GM13976 (cell line): ENCODE measurements around the gene MZT2B.
A peak's percentile ranks its signal among the peaks of the same experiment; 100 is the strongest.
"Not testable (repeated sequence)": the region's sequence is repeated elsewhere in the genome, so short reads cannot be mapped to it uniquely, and the experiment has no call there.

Source experiments
- DNase-seq: peaks from one replicate; pipeline ENCODE4 v3.0.0; 2012; ENCODE audit warnings: low spot score
- in situ Hi-C: fragments of 300-500 bp; cut with MboI; formaldehyde crosslinking; loops from one replicate; pipeline ENCODE4 v1.12.0; 2022; ENCODE audit warnings: low sequenced_read_pairs, mixed read lengths, inconsistent platforms; ENCODE audit not compliant: unreplicated experiment
- TF ChIP-seq, protein P1 (sequence below): IDR thresholded peaks from 2 replicates; pipeline ENCODE4 v1.5.1; 2012; ENCODE audit warnings: borderline replicate concordance, mild to moderate bottlenecking; ENCODE audit not compliant: insufficient read depth; ENCODE audit errors: extremely low read depth, missing control alignments, control extremely low read depth

The MZT2B gene, protein sequence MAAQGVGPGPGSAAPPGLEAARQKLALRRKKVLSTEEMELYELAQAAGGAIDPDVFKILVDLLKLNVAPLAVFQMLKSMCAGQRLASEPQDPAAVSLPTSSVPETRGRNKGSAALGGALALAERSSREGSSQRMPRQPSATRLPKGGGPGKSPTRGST

DNA sequence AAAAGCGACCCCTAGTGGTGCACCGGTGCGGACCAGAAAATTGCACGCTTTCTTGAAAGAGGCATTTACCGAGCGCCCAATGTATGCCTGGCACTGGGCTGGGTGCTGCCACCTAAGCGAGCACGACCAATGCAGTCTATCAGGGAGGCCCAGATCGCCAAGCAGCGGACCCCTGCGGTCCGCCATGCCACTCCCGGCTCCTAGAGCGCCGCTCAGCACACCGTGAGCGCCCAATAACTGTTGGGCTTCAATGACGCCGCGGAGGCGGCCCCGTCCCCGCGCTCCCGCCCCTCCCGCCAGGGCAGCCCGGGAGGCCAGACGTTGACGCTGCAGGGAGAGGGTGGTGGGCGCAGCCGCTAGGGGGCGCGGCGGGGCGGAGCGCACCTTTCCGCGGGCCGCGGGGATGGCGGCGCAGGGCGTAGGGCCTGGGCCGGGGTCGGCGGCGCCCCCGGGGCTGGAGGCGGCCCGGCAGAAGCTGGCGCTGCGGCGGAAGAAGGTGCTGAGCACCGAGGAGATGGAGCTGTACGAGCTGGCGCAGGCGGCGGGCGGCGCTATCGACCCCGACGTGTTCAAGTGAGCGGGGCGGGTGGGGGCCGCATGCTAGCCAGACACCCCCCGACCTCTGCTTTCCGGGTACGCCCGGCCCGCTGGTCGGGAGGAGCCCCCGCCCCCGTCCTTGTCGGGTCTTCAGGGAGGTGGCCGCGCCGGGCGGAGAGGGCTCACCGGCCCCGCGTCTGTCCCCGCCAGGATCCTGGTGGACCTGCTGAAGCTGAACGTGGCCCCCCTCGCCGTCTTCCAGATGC is at the start of gene MZT2B:
MZT2B (plus strand) TSS at position 383 of the 803 bp plus-strand sequence; CDS start at position 404, 21 bp downstream.
- TF ChIP-seq, protein P1, sequence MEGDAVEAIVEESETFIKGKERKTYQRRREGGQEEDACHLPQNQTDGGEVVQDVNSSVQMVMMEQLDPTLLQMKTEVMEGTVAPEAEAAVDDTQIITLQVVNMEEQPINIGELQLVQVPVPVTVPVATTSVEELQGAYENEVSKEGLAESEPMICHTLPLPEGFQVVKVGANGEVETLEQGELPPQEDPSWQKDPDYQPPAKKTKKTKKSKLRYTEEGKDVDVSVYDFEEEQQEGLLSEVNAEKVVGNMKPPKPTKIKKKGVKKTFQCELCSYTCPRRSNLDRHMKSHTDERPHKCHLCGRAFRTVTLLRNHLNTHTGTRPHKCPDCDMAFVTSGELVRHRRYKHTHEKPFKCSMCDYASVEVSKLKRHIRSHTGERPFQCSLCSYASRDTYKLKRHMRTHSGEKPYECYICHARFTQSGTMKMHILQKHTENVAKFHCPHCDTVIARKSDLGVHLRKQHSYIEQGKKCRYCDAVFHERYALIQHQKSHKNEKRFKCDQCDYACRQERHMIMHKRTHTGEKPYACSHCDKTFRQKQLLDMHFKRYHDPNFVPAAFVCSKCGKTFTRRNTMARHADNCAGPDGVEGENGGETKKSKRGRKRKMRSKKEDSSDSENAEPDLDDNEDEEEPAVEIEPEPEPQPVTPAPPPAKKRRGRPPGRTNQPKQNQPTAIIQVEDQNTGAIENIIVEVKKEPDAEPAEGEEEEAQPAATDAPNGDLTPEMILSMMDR = peak; percentile 93
- in situ Hi-C loops = loop anchor here (25.0 kb wide), 1 partner anchor 155 kb away; the partner anchor contains the start of gene IMP4
- peak; percentile 93 for DNase-seq

DNA sequence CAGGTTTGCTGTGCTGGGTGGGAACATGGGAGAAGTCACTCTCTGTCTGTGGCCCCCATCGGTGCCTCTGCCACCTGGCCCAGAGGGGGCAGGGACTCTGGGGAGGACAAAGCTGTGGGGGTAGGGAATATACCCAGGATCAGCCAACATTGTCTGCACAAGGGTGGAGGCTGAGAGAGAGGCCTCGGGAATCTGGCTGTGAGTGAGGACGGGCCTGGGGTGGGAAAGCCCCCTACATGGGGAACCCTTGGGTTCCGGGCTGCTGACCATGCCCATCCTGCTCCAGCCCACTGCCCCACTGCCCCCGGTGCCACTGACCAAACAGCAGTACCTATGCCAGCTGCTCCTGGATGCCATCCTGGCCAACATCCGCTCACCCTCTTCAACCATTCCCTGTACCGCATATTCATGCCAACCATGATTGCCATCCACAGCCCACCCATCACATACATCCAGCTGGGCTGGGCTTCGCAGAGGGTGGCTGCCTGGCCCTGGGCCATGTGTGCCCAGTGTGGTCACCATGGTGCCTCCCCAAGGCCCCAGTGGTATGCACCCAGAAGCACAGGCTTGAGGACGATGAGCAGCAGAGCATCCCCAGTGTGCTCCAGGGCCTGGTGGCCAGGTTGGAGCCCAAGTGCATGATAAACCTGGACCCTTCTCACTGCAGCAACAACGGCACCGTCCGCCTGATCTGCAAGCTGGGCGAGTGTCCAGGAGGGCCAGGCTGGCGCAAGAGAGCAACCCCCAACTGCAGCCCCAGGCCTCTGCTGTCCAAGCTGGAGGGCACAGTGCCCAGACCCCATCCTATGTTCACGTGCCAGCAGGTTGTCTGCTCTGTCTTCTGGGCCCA is 46.1 kb upstream of the MZT2B start:
- in situ Hi-C loops = no loop called here
- TF ChIP-seq, protein P1 = no peak
- DNase-seq = no peak

DNA sequence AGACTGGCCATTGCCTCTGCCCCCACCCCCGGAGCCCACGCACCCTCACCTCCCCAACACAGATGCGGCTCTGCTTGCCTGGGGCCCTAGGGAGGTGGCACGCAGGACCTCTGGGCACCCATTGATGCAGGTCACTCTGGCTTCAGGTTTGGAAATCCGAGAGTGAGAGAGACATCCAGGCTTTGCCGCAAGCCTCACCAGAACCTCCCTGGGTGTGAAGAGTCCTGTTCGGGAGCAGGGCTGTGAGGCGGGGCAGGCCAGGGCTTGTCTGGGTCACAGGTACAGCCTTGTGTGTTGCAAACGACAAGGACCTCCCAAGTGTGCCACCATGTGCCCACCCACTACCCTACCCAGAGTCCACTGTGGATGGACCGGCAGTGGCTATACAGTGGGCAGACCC is 45.5 kb upstream of the MZT2B start:
- DNase-seq, in situ Hi-C loops: not testable (repeated sequence)

DNA sequence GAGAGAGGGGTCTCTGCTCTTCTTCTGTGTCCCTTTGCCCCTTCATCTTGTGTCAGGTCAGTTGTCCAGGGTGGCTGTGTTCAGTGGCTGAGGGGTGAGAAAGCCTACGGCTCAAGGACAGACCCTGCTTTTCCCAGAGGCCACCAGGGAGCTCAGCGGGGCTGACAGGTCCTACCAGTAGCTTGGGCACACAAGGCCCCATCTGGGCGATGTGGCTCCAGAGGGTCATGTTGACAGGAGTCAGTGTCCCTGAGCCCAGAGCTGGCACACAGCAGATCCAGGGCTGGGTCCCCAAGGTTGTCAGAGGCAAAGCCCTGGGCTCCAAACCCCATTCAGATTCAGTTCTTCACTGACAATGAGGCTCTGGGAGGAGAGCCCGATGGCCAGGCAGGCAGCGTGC is 44.9 kb upstream of the MZT2B start:
- in situ Hi-C loops, DNase-seq: not testable (repeated sequence)

DNA sequence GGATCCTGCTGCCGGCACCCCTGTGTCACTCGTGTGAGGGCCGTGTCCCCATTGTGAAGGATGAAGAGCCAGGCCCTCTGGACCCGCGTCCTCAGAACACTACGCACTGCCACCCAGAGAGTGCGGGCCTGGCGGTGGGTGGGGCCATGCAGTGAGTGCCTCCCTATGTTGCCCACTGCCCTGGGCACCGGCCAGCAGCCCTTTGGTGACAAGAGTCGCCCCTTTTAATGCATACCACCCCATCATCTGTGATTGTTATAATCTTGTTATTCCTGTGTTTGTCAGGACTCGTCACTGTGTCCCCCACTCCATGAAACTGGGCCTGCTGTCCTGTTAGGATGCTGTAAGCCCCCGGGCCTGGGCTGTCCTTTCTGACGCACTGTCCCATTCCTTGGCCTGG is 43.7 kb upstream of the MZT2B start:
- DNase-seq, in situ Hi-C loops: not testable (repeated sequence)

DNA sequence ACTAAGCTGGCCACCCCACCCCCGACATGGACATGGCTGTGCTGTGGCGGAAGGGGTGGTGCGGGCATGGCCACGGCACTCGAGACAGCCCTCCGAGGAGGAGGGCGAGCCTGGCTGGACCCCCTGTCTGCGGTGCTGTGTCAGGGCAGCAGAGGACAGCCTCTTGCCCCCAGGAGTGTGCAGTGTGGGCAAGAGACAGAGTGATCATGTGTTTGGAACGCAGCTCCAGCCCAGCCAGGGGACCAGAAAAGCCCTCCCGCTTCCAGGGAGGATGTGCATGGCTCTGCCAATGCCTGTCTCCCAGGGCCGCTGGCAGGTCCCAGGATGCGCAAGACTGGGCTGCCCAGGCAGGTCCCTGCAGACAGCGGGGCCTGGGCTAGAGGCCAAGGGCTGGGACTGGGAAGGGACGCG is 43.2 kb upstream of the MZT2B start:
- in situ Hi-C loops, DNase-seq: not testable (repeated sequence)

DNA sequence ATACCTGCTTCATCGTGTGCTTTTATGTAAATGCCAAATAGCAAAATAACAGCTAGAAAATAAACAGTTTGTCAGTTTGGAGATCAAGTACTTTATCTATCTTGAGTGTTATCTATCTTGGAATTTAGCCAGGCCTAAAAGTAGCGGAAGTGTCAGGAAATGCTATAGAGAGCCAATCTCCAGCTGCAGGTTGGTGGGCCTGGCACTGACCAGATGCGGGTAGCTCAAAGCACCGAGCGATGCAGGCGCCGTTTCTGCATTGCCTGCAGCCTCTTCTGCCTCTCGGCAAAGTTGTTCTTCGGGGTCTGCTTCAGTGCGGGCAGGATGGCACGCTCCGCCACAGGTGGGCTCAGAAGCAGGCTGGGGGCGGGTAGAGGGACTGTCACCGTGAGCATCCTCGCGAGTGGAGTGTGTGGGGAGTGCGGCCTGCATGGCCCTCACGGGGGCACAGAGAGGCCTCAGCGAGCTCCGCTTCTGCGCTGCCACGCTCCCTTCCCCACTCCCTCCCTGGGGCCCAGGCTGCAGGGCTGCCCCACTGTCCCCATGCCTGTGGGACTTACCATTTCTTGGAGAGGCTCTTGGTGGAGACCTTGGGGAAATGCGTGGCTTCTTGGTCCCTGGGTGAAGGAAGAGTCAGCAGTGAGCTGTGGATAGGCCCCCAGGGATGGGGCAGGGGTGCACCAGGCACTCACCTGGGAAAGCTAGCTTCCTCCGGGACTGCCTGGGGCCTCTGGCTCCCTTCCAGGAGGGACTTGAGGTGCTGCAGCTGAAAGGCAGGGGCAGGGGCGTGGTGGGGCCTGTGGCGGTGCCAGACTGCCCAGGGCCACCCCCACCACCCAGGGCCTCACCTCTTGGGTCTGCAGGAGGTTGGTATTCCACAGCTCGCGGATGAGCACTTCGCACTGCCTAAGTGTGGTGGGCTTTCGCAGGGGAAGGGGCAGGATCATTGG is 42.5 kb upstream of the MZT2B start:
- in situ Hi-C loops, DNase-seq: not testable (repeated sequence)

DNA sequence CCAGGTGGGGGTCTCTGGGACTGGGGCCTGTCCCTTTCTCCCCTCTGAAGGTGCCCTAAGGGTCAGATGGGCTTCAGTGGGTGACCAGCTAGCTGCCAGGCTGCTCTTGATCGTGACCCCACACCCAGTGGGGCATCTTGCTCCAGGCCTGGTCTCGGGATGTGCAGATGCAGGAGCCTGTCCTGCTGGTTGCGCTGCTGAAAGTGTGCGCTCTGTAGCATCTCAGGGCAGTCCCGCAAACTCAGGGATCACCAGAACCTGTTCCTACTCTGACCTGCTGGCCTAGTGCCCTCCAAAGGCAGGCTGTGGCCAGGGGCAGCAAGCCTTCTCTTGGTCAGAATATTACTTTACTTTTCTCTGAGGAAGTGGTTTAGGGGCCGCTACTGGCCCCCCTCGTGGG is 41.5 kb upstream of the MZT2B start:
- DNase-seq, in situ Hi-C loops: not testable (repeated sequence)

DNA sequence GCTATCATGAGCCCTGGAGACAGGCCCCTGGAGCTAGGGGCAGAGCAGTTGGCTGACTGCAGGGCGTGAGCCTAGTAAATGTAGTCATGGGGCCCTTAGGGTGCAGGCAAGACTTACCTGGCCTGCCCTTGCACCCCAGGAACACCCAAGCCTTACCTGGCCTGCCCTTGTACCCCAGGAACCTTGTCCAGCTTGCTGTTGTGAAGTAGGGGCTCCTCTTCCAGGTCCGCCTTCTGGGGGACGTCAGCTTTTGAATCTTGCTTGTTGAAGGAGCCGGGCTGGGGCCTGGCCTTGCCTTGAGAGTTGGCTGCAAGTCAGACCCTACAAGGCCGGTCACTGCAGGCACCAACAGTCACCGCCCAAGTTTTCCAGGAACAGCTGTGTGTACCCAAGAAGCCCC is 41.1 kb upstream of the MZT2B start:
- in situ Hi-C loops, DNase-seq: not testable (repeated sequence)

DNA sequence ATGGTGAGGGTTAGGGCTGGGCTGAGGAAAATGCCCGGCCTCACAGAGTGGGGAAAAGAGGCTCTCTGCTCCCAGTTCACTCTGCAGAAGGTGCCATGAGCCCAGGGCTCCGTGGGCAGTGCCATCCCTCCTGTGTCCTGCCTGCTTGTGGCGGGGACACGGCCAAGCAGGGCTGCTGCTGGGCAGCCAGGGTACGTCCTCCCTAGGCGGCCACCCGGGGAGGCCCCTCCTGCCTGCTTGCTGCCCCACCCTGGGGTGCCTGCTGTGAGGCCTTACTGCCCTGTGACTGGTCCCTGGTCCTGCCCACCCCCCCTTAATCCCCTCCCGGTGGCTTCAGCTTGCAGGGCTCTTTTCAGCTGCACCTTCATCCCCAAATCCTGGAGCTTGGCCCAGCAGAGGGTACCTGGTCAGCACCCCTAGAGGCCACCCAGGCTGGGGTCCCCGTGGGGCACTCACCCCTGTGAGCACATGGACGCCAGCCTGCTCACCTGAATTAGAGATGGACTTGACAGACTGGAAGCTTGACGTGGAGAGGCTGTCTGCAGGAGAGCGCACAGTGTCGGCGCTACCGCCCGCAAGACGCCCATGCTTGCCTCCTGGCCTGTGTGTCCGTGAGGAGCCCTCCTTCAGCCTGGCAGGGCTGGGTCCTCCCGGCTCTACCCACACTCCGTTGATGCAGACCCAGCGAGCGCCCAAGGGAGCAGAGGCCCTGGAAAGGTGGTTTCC is 40.3 kb upstream of the MZT2B start:
- in situ Hi-C loops, DNase-seq: not testable (repeated sequence)

DNA sequence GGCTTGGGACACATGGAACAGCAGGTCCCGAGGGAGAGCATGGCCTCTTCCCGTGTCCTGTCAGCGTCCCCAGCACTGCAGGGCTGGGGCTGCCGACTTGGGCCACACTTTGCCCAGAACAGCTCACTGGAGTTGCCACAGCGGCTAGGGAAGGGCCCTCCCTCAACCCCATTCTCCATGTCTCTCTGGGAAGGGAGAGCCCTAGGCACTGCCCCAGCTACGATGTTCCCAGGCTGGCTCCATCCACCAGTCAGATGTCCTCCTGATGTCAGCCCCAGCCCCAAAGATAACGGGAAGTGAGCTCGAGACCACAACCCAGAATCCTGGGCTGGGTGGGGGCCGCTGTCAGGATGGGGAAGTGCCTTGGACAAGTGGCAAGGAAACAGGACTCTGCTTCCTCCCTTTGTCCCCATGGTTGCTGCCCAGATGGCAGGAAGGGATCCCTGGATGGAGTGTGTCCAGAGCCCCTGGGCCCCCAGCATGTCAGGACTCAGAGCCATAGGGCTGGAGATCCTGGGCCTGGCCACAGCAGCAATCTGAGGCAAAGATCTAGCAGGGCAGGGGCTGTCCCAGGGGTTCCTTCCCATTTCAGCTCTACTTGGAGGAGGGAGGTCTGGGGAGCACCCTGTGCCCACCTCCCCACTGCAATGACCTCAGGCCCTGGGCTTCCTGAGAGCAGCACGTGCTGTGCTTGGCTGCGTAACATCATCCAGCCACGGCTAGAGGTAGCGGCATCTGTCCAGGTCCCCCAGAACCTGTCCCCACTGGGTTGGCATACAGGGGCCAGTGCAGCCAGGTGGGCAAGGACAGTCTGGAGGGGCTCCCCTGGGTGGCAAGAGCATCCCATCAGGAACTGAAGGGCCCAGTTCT is 39.4 kb upstream of the MZT2B start:
- in situ Hi-C loops, DNase-seq: not testable (repeated sequence)

DNA sequence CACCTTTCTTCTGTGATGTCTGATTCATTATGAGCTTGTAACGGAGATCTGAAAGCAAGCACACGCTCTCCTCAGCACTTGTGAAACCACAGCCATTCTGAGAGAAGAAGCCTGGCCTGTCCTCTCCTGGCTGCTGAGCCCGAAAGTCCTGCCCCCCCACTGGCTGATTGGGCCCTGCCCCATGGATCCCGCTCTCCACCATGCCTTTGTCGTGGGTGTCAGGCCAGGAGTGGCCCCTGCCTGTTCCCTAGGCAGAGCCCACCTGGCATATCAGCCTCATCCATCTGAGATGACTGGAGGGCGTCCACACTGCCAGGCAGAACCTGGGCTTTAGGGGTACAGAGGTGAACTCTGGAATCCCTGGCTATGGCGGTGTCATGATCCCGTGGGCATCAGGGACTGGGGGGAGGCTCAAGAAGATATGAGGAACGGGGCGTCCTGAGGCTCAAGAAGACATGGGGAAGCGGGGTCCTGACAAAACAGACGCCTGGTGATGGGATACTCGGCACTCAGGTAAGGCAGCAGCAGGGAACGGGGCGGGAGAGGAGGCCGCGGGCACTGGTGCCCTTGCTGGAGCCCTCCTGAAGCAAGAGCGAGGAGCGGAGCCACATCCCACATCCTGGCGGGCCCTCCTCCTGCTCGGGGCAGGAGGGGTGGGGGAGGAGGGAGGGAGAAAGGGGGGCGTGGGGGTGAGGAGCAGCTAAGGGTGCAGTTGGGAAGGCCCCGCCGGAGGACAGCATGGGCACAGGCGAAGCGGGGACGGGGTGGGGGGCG is 38.6 kb upstream of the MZT2B start:
- not testable (repeated sequence) for DNase-seq

DNA sequence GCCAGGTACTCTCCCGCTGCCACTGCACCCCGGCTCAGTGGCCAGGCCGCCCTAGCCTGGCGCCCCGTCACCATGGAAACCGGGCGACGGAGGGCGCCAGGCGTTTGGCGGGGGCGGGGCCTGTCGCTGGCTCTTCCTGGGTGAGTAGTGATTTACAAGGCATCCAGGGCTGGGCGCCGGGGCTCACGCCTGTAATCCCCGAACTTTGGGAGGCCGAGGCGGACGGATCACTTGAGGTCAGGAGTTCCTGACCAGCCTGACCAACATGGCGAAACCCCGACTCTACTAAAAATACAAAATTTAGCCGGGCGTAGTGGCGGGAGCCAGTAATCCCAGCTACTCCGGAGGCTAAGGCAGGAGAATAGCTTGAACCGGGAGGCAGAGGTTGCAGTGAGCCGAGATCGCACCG is 37.1 kb upstream of the MZT2B start, which contains the start of gene CCDC74B:
CCDC74B (minus strand) TSS at position 107 of the 409 bp plus-strand sequence. CDS start 116 bp downstream, outside the sequence.
- in situ Hi-C loops, DNase-seq: not testable (repeated sequence)

More for the DNA sequence above, 38.6 kb upstream of the MZT2B start:
- in situ Hi-C loops = not testable (repeated sequence)
